ENCODE measurements around the gene SLC8A2. TPM values are rescaled to one million over a fixed set of nuclear protein-coding genes. Genes with fewer than 3 reads are reported as not detected.
"Not testable (repeated sequence)": the region's sequence is repeated elsewhere in the genome, so short reads cannot be mapped to it uniquely, and the experiment has no call there.

The SLC8A2 gene
- total RNA-seq, 2 experiments from 2014 or later = 0.37 to 0.38 TPM

GRCh38 chr19:47411696-47412095 lies 60.0 kb downstream of the SLC8A2 start:
- H3K27ac Mint-ChIP-seq, DNase-seq, H3K36me3 Mint-ChIP-seq, H3K4me3 Mint-ChIP-seq, H3K4me1 Mint-ChIP-seq, H3K9me3 Mint-ChIP-seq: not testable (repeated sequence)
- peaks cover 58% of the 10 kb centered on the region for H3K27me3 Mint-ChIP-seq

GRCh38 chr19:47411101-47411500 lies 60.6 kb downstream of the SLC8A2 start:
- H3K9me3 Mint-ChIP-seq = peaks cover 2% of the 10 kb centered on the region
- no peak for DNase-seq
- H3K27me3 Mint-ChIP-seq = peaks cover 58% of the 10 kb centered on the region
- H3K4me1 Mint-ChIP-seq = no peaks in the 10 kb centered on the region
- H3K4me3 Mint-ChIP-seq = no peak overlapping the region
- no peak overlapping the region for H3K27ac Mint-ChIP-seq
- H3K36me3 Mint-ChIP-seq = peaks cover 1% of the 10 kb centered on the region

- no peak for DNase-seq
- Mint-ChIP-seq H3K4me1 (no peaks in the 10 kb centered on the region), H3K27ac (no peak overlapping the region), H3K9me3 (peaks cover 2% of the 10 kb centered on the region), H3K4me3 (no peak overlapping the region), H3K27me3 (peaks cover 59% of the 10 kb centered on the region), H3K36me3 (peaks cover 1% of the 10 kb centered on the region)
These were observed 63.3 kb downstream of the SLC8A2 start for GRCh38 chr19:47408156-47408938.

- DNase-seq = no peak
- H3K36me3 Mint-ChIP-seq = peaks cover 1% of the 10 kb centered on the region
- peaks cover 58% of the 10 kb centered on the region for H3K27me3 Mint-ChIP-seq
- H3K4me3 Mint-ChIP-seq = no peak overlapping the region
- H3K4me1 Mint-ChIP-seq = no peaks in the 10 kb centered on the region
- H3K27ac Mint-ChIP-seq = no peak overlapping the region
- H3K9me3 Mint-ChIP-seq = peaks cover 2% of the 10 kb centered on the region
These were observed 64.3 kb downstream of the SLC8A2 start for GRCh38 chr19:47407417-47407774.

- Mint-ChIP-seq H3K9me3 (peaks cover 2% of the 10 kb centered on the region), H3K4me3 (no peak overlapping the region), H3K36me3 (peaks cover 1% of the 10 kb centered on the region), H3K4me1 (no peaks in the 10 kb centered on the region), H3K27me3 (peaks cover 58% of the 10 kb centered on the region), H3K27ac (no peak overlapping the region)
- no peak for DNase-seq
These were observed 64.8 kb downstream of the SLC8A2 start for GRCh38 chr19:47406711-47407416.

- no peak for DNase-seq
These were observed 65.8 kb downstream of the SLC8A2 start for GRCh38 chr19:47405854-47406417.

GRCh38 chr19:47405197-47405550 lies 66.5 kb downstream of the SLC8A2 start:
- Mint-ChIP-seq H3K36me3 (peaks cover 1% of the 10 kb centered on the region), H3K9me3 (peaks cover 2% of the 10 kb centered on the region), H3K27me3 (peaks cover 58% of the 10 kb centered on the region), H3K27ac (no peak overlapping the region), H3K4me3 (no peak overlapping the region), H3K4me1 (no peaks in the 10 kb centered on the region)
- DNase-seq = no peak

More at GRCh38 chr19:47405854-47406417, 65.8 kb downstream of the SLC8A2 start:
- peaks cover 58% of the 10 kb centered on the region for H3K27me3 Mint-ChIP-seq
- H3K4me3 Mint-ChIP-seq = no peak overlapping the region
- H3K9me3 Mint-ChIP-seq = peaks cover 2% of the 10 kb centered on the region
- peaks cover 1% of the 10 kb centered on the region for H3K36me3 Mint-ChIP-seq
- no peaks in the 10 kb centered on the region for H3K4me1 Mint-ChIP-seq
- no peak overlapping the region for H3K27ac Mint-ChIP-seq

GRCh38 chr19:47404334-47405196 lies 67.1 kb downstream of the SLC8A2 start:
- Mint-ChIP-seq H3K4me3 (no peak overlapping the region), H3K27ac (no peak overlapping the region), H3K27me3 (peaks cover 58% of the 10 kb centered on the region), H3K36me3 (peaks cover 1% of the 10 kb centered on the region), H3K9me3 (peaks cover 2% of the 10 kb centered on the region), H3K4me1 (no peaks in the 10 kb centered on the region)
- DNase-seq = no peak

GRCh38 chr19:47402504-47402903 lies 69.2 kb downstream of the SLC8A2 start:
- Mint-ChIP-seq H3K4me3 (no peak overlapping the region), H3K36me3 (no peaks in the 10 kb centered on the region), H3K9me3 (no peaks in the 10 kb centered on the region), H3K27ac (no peak overlapping the region), H3K4me1 (no peaks in the 10 kb centered on the region), H3K27me3 (peaks cover 53% of the 10 kb centered on the region)
- DNase-seq = no peak

GRCh38 chr19:47398707-47399597 lies 72.7 kb downstream of the SLC8A2 start:
- no peaks in the 10 kb centered on the region for H3K36me3 Mint-ChIP-seq
- no peaks in the 10 kb centered on the region for H3K9me3 Mint-ChIP-seq
- peaks cover 26% of the 10 kb centered on the region for H3K27me3 Mint-ChIP-seq
- no peak for DNase-seq
- H3K4me3 Mint-ChIP-seq = no peak overlapping the region
- H3K4me1 Mint-ChIP-seq = no peaks in the 10 kb centered on the region
- no peak overlapping the region for H3K27ac Mint-ChIP-seq

- no peak overlapping the region for H3K27ac Mint-ChIP-seq
- no peaks in the 10 kb centered on the region for H3K9me3 Mint-ChIP-seq
- peaks cover 4% of the 10 kb centered on the region for H3K4me1 Mint-ChIP-seq
- H3K27me3 Mint-ChIP-seq = peaks cover 5% of the 10 kb centered on the region
- peak; percentile 74 for DNase-seq
- no peak overlapping the region for H3K4me3 Mint-ChIP-seq
- no peaks in the 10 kb centered on the region for H3K36me3 Mint-ChIP-seq
These were observed 80.0 kb downstream of the SLC8A2 start for GRCh38 chr19:47391510-47392223.

- Mint-ChIP-seq H3K27me3 (peaks cover 5% of the 10 kb centered on the region), H3K36me3 (no peaks in the 10 kb centered on the region), H3K4me1 (peaks cover 4% of the 10 kb centered on the region), H3K4me3 (no peak overlapping the region), H3K9me3 (no peaks in the 10 kb centered on the region), H3K27ac (no peak overlapping the region)
- DNase-seq = no peak
These were observed 80.9 kb downstream of the SLC8A2 start for GRCh38 chr19:47390533-47391488.

- H3K27ac Mint-ChIP-seq = no peak overlapping the region
- H3K27me3 Mint-ChIP-seq = peaks cover under 1% of the 10 kb centered on the region
- no peaks in the 10 kb centered on the region for H3K9me3 Mint-ChIP-seq
- no peak for DNase-seq
- no peak overlapping the region for H3K4me3 Mint-ChIP-seq
- peaks cover 4% of the 10 kb centered on the region for H3K4me1 Mint-ChIP-seq
- no peaks in the 10 kb centered on the region for H3K36me3 Mint-ChIP-seq
These were observed 82.5 kb downstream of the SLC8A2 start for GRCh38 chr19:47389150-47389556.

Measured in activated naive CD8-positive, alpha-beta T cell treated with anti-CD3 and anti-CD28 coated beads for 36 hours (primary cell).